NCI-H226 (cell line): ENCODE data around the gene SGSM1.

Experiments
- DNase-seq: peaks from one replicate; pipeline ENCODE4 v3.0.0-alpha.2; 2015

SGSM1 gene

DNA sequence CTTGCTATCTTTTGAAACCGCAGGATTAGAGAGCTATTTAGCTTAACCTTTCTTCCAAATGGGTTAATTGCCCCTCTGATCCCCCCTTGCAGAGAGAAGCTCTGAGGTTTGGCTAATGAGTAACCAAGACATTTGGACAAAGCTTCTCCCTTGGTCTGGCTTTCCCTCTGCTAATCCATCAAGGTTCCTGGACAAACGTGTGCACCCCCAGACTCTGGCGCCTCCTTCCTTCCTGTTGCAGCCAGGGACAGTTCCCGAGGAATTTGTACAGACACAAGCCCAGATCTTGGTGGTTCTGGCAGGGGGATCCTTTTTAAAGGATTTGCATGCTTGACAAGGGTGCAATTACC lies 148.1 kb downstream of the SGSM1 start:
- no peak for DNase-seq

DNA sequence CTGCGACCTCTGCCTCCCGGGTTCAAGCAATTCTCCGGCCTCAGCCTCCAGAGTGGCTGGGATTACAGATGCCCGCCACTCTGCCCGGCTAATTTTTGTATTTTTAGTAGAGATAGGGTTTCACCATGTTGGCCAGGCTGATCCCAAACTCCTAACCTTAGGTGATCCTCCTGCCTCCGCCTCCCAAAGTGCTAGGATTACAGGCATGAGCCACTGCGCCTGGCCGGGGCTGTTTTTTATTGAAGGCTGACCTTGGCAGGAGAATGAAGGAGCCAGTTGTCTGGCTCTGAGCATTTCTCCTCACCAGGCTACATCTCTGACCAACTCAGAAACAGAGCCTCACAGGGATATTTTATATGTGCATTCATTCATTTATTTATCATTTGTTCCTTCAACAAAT lies 148.8 kb downstream of the SGSM1 start:
- no peak for DNase-seq

DNA sequence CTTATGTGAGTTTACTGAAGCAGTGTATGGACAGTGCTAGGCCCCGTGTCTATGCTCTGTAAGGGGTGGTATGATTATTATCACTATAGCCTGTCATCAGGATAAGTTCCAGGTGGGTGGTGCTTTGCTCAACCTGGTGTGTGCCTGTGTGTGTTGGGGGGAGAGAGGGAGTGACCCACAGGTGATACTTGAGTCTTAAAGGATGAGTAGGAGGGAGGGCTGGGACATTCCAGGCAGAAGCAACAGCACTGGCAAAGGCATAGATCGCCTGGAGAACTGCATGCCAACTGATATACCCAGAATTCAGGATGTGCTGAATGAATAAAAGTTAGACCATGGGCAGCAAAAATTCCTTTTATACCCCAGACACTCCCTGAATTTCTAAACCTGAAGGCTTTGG lies 151.0 kb downstream of the SGSM1 start:
- no peak for DNase-seq

DNA sequence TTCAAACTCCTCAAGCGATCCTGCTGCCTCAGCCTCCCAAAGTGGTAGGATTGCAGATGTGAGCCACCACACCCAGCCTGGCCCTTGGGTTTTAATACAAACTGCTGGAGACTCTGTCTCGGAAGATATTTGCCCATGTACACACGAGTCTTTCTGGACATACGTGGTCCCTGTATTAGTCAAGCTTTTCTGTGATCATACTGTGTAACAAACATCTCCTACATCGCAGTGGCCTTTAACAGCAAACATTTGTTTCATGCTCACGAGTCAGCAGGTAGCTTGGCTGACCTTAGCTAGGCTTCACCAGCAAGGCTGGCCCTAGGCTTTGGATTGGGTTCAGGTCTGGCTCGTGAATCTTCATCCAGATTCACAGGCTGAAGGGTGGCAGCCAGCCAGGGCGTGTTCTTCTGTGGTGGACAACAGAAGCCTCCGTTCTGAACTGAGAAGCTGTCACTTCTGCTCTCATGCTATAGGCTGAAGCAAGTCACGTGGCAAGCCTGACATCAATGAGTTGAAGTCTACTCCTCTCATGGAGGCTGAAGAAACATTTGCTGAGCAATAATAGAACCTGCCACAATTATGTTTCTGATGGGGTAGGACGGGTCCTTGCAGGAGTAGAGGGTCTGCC lies 155.3 kb downstream of the SGSM1 start:
- no peak for DNase-seq

DNA sequence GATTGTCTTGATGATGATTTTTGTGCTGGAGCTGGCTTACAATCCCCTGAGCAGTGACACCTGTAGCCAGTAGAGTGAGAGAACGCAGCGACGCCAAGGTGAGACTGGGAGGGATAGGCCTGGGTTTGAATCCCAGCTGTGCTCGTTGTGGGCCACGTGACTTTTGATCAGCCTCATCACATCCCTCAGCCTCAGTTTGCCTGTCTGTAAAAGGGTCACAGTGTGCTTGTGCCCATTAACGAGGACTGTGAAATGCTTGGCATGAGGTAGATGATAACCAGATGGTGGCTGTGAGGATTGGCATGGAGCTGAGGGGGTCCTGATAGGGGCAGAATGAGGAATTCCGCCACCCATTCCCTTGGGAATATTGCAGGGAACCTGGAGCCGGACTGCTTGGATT lies 156.1 kb downstream of the SGSM1 start:
- no peak for DNase-seq

DNA sequence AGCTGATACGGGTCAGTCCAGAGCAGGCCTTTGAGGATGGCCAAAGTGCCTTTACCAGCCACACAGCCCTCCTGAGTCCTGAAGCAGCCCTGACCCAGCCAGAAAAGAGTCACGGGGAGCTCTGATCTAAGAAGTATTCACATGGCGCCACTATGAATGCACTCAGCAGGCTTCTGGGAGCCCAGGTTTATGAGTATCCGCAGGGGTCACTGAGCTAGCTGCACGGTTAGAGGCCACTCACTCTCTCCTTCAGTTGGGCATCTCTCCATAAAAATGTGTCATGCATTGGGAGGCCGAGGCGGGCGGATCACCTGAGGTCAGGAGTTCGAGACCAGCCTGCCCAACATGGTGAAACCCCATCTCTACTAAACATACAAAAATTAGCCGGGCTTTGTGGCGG lies 156.8 kb downstream of the SGSM1 start:
- no peak for DNase-seq

DNA sequence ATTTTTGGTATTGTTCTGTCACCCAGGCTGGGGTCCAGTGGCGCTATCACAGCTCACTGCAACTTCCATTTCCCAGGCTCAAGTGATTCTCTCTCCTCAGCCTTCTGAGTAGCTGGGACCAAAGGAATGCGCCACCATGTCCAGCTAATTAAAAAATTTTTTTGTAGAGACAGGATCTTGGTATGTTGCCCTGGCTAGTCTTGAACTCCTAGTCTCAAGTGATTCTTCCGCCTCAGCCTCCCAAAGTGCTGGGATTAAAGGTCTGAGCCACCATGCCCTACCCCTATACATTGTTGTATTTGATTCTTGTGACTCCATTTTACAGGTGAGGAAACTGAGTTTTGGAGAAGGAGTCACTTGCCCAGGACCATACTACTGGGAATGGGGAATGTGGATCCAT lies 158.4 kb downstream of the SGSM1 start:
- DNase-seq: no peak

DNA sequence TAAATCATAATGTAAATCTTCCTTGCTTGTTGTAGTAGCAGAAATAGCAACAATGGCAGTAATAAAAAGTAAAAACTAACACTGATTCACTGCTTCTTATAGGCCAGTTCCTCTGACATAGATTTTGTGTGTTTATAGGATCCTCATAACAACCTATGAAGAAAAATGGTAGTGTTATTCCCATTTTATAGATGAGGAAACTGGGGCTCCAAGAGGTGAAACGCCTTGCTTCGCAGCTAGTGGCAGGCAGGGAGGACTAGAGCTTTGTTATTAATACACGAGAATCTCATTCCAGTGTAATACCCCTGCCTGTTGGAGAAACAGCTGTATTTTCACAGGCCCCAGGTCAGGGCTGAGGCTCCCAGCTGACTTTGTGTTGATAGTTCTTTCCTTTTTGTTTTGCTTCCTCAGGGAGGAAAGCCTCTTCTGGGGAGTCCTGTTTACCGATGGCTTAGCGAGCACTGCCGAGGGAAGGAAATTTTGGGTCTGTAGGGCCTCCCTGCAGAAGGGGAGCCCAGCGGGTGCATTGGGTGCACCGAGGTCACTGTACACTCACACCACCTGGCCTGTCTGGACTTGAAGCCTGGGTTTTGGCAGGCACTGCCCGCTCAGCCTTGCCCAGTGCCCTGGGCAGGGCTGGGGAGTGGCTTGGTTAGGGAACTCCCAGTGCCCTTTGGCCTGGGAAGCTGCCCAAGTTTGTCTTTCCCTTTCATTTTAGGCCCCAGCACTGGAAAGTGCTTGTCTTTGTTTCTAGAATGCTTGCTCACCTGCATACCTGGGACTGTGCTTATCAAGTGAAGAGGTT lies 160.0 kb downstream of the SGSM1 start:
- peak; percentile 31 for DNase-seq

DNA sequence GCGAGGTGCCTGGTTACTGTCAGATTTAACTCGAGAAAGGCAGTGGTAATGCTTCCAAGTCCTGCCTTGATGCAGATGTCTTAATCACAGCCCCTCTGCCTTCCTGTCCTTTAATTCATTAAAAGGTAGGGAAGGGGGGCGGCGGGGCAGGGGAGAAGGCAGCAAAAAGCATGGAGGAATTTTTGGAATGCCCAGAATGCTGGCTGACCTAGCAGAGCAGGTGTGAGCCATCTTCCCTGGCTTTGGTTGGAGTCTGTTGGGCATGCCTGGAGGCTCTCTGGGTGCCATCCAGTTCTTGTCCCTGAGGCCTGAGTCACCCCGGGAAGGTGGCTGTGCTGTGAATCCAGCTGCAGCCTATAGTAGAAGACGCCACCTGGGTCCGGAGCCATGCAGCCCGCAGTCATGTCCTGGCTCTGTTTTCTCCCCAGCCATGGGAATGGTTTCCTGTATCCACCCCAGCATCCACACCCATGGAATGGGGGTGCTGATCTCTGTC lies 162.1 kb downstream of the SGSM1 start:
- DNase-seq: peak; percentile 57

DNA sequence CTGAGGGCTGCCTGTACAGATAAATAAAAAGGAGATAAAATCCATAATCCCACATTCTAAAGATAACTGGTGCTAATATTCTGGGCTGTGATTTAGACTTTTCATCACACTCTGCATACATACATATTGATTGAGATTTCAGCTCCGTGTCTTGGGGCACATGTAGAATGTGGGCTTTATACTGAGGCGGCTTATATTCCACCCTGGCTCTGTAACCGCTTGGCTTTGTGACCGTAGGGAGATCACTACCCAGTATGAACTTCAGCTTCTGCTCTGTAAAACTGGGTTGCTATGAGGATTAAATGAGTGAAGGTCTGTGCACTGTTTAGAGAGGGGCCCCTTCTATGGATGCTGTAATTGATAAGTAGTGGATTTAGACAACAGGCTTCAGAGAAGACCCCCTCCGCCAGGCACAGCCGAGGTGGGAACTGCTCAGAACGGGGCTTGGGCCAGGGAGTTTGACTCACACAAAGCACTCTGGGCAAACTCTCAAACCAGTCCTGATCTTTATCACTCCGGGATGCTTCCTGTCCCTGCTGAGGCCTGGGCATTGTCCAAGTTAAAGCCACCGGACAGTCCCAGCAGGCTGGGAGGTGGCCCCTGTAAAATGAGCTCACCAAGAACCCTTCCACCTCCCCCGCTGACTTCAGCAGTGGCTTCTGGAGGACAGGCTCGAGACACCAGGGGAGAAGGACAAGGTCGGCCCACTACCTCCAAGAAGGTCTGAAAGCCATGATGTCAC lies 163.7 kb downstream of the SGSM1 start:
- no peak for DNase-seq

DNA sequence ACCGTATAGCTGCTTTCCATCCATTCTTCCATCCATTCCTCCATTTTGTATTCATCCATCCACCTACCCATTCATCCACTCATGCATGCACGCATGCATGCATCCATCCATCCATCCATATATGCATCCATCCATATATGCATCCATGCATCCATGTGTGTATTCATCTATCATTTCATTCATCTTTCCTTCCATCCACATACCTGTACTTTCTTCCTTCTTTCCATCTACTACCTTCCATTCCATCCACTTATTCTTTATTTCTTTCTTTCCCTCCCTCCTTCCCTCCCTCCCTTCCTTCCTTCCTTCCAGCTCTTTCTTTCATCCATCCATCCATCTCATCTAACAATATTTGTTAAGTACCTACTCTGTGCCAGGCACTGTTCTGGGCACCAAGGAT lies 166.4 kb downstream of the SGSM1 start:
- DNase-seq: no peak

DNA sequence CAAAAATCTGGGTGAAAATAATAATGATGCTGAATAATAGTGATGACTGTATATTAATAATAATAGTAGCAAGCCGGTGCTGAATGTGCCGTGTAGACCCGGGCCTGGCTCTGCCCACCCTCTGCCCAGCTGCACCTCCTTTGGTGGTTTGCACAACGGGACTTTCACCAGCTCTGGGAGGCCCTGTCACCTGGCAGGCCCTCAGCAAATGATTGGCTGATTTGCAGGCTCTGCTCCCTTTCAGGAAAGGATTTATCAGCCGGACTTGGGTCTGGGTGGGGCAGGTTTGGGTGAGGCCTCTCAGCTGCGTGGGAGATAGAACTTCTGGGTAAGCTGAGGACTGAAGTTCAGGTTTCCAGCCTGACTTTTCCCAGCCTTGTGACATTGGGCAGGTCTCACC lies 167.9 kb downstream of the SGSM1 start:
- DNase-seq: no peak

DNA sequence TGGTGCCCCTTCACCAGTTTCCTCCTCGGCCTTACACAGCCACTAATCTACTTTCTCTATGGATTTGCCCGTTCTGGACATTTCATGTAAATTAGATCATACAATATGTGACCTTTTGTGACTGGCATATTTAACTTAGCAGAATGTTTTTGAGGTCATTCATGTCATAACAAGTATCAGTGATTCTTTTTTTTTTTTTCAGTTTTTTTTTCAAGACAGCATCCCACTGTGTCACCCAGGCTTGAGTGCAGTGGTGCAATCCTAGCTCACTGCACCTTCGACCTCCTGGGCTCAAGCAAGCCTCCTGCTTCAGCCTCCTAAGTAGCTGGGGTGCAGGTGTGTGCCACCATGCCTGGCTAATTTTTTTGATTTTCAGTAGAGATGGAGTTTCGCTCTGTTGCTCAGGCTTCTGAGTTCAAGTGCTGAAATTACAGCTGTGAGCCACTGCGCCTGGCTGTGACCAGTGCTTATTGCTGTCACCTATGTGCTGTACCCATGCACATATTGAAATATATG lies 169.2 kb downstream of the SGSM1 start:
- no peak for DNase-seq

DNA sequence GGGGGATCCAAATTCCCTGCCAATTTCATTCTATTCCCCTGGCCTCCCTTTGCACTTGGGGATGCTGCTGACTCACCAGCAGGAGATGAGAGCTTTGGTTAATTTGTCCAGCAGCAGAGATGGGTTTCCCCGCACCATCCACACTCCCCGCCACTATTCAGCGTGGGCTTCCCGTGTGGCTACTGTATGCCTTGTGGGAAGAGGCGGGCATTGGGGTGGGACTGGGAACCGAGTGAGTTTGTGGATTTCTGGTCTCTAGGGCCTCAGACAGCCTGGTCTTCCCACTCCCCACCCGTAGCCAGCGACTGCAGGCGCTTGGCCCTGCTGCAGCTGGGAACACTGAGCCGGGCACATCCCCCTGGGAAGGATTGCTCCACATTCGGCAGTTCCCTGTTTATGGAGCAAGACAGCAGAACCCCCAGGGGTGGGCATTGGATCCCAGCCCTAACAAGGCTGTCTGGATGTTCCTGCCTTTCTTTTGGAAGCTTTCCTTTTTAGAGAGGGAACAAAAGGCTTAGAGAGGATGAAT lies 169.9 kb downstream of the SGSM1 start:
- DNase-seq: no peak

DNA sequence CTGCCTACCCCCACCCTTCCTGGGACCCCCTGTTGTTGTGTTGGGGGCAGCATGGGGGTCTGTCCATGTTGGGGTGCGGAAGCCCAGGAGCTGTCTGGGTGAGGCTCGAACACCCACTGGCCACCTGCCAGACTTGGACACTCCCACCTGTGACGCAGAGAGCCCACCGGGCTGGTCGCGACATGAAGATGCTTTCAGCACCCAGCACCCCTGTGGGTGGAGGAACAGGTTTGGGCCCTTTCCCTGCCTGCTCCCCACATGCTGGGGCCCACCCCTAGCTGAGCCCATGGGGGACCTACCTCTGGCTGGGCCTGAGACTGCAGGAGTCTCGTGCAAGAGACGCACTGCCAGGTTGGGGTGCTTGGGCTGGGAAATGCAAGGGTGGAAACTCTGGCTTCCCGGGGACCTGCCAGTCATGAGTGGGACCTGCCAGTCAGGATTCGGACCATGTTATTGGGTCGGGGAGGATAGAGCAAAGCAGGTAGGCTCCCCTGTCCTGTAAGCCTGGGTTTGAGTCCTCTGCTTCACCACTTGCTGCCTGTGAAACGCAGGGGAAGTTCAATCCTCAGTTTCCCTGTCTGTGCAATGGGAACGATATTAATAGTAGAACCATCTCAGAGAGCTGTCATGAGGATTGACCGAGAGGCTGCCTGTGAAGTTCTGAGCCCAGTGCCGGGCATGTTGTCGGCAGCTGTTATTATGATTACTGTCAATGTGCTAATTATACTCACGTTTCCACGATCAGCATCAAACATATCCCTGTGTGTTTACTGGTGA lies 170.6 kb downstream of the SGSM1 start:
- DNase-seq: no peak
